ENCODE results near the gene ZNF598. TPM values are rescaled to one million over a fixed set of nuclear protein-coding genes. Genes with fewer than 3 reads are reported as not detected.
A peak's percentile ranks its signal among the peaks of the same experiment; 100 is the strongest.

The ZNF598 gene
- total RNA-seq, 1 experiment from 2014 or later = 49.0 TPM

DNA sequence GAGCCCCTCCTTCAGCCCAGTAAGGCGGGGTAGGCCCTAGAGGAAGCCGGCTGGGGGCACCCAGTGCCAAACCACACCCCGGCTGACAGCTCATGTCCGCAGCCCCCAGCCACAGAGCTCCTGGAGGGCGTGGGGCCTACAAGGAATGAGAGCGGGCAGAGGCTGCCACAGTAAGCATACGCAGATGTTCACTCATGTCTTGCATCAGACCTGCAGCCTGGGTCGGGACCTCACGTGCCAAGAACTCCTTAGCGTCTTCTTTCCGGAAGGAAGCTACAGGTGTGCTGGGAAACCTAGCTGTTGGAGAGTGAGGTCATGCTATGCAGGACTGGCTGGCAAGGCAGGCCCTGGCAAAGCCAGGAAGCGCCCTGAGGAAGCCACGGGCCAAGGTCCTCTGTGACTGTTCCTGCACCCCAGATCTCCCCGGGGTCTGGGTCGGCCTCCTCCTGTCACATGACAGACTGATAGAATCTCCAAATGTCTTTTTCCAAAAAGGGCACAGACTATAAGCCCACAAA, 1.6 kb downstream of the ZNF598 start:
- peak; percentile 58 for DNase-seq (ENCODE audit: low spot score)

DNA sequence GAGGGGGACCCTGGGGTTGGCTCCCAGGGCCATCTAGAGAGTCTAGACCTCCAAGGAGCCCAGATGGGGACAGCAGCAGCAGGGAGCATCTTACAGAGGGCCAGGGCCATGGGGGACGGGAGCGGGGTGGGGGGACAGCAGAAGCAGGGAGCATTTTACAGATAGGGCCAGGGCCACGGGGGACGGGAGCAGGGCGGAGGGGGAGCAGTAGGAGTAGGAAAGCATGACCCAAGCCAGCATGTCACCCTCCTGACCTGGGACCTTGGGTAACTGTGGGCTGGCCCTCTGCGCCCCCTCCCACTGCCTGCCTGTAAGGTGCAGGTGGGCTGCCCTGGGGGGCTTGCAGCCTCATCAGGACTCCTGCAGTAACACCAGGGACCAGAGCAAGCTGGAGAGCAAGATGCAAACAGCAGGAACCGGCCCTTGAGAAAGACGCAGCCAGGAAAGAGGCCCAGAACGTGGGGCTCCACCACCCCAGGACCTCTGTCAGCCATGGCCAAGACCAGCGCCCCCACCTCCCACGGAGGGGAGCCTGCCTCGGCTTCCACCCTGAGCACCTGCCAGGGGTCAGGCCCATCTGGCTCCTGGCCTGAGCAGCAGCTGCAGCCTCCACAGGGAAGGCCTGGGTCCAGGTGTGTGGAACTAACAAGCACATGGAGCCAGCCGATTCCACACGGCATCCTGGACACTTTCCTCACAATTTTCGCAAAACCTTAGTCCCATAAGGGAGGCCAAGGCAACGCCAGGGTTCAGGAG, 2.4 kb downstream of the ZNF598 start:
- DNase-seq (ENCODE audit: low spot score) = no peak

DNA sequence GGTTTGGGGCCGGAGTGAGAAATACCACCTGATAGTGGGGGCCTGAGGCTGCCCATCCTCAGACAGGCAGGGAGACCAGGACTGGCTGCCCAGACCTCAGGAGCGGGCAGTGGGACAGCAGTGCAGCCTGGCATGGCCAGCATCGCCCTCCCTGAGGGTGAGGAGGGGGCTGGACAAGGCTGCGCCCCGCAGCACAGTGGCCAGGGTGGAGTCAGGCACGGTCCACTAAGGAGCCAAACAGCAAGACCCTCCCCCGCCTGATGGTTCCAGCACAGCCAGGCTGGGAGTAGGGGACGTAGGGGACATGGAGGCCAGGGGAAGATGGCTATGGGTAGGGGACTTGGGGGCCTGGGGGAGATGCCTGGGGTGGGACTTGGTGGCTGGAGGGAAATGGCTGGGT, 3.3 kb downstream of the ZNF598 start:
- DNase-seq (ENCODE audit: low spot score) = no peak

GRCh38 chr16:2005646-2006045, 4.0 kb downstream of the ZNF598 start:
- no peak for DNase-seq (ENCODE audit: low spot score)

DNA sequence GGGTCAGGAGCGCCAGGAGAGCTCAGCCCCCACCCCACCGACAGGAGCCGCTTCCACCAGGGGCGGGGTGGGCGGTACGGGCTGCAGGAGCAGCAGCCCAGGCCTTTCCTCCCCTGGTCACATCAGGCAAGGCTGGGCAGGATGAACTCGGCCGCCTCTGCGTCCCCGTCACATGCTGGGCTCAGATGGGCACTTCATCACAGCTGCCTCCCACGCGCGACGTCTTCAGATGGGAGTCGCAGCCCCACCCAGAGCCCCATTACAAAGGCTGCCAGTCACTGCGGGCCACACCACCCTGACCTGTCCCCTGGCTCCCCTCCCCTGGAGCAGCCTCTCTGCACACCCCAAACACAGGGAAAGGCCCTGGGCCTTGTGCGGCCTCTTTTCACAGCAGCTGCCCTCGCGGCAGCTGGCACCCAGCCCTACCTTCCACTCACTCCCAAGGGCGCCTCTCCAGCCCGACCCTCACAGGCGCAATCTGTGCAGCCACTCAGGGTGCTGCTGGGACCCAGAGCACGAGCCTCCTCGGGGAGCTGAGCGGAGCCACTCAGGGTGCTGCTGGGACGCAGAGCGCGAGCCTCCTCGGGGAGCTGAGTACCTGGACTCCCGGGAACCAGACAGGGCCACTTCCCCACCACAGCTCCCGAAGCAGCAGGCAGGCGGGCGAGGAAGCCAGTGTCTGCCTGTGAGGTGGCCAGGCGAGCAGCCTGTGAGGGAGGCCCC, 4.7 kb downstream of the ZNF598 start:
- no peak for DNase-seq (ENCODE audit: low spot score)

DNA sequence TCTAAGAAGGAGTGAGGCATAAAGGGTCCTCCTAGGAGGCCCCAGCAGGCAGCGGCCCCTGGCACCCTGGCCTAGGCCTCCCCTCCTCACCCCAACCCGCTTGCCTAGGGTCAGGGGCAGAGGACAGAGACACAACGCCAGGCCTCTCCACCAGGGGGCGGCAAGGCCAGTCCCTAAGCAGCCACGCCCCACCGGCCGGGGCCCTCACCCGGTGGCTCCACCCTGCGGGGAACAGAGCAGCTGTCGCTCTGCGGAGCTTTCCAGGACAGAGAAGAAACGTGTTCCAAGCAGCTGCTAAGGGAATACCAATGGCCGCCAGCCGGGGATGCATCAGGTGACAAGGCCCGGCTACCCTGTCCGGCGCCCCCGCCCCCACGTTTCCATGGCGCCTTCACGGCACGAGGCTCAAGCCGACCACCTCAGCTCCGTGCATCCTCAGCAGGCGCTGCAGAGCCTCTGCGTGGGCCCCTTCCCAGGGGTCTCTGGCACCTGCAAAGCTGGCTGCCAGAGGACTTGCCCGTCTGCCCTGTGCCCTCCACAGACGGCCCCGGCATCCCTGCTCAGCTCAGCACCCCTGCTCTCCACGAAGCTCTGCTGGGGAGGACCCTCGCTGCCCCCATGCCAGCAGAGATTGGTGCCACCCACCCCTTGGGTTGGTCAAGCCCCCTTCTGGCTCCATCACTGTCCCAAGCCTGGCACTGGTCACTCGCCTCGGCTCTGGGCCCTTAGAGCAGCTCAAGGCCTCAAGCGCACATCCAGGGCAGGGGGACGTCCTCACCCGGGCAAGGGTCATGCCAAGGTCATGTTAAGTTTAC, 5.6 kb downstream of the ZNF598 start:
- DNase-seq (ENCODE audit: low spot score) = peak; percentile 95

- DNase-seq (ENCODE audit: low spot score) = no peak
Observed at GRCh38 chr16:2003231-2003826, 6.3 kb downstream of the ZNF598 start.

DNA sequence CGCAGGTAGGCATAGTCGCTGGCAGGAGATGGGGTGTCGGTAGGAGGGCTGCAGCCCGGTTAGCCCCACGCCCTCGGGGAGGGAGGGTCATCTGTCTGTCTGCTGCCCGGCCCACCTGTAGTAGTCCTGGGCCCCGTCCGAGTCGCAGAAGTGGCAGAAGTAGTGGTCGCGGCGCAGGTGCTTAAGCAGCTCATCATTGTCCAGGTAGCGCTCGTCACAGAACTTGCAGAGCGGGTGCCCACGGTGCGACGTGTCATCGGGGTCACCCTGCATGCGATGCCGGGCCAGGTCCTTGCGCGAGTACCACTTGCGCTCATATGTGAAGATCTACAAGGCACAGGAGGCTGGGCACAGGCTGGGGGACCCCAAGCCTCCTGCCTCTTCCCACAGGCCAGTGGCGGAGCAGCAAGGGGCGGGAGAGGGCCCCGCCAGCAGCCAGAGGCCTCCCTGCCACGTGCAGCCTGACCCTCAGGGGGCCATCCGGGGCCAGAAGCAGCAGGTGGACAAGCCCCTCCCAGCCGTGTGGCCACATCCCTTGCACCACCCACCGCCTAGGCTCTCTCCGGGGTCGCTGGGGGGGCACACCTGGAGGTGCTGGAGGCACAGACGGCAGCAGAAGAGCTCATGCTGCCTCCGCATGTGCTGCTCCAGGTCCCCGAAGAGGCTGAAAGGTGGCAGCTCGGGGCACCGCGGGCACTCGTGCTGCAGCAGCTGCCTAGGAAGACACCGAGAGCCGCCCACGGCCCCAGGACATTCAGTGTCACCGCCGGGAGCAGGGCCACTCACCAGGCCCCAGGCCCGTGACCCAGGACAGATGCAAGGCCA, 7.0 kb downstream of the ZNF598 start:
- DNase-seq (ENCODE audit: low spot score) = no peak

DNA sequence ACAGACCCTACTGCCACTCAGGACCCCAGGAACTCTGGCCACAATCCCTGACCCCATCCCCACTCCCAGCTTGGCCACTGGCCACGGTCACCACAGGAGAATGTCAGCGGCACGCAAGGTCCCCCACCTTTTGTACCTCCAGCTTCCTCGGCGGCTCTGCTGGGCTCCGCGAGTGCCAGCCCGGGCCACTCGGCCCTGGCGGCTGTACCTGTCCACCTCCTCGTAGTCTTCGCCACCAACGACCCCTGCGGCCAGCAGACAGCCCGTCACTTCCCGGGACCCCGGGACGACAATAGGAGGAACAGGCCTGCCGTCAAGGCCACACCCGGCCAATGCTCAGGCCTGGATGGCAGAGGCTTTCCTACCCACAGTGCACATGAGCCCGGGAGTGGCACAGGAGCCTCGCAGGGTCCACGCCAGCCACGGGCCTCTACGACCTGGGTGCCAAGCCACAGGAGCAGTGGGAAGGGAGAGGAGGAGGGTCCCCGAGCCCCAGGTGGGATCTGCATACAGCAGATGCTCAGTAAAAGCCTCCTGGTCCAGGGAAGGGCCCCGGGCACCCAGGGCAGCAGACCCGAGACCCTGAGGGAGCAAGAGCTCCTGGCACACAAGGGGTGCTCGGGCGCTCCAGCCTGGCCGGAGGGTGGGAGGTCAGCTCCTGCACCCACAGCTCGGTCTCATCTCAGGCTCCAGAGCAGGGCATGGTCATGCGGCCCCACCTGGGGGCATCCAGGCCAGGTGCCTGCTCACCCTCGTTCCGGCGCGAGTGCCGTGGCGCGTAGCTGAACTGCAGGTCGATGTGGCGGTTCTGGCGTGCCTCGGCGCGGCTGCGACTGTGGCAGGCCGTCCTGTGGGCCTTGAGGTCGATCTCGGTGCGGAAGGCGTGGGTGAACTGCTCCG, 7.9 kb downstream of the ZNF598 start:
- no peak for DNase-seq (ENCODE audit: low spot score)

GRCh38 chr16:2001035-2001434, 8.6 kb downstream of the ZNF598 start:
- DNase-seq (ENCODE audit: low spot score) = no peak

- no peak for DNase-seq (ENCODE audit: low spot score)
Observed at GRCh38 chr16:1999866-2000514, 9.6 kb downstream of the ZNF598 start.

DNA sequence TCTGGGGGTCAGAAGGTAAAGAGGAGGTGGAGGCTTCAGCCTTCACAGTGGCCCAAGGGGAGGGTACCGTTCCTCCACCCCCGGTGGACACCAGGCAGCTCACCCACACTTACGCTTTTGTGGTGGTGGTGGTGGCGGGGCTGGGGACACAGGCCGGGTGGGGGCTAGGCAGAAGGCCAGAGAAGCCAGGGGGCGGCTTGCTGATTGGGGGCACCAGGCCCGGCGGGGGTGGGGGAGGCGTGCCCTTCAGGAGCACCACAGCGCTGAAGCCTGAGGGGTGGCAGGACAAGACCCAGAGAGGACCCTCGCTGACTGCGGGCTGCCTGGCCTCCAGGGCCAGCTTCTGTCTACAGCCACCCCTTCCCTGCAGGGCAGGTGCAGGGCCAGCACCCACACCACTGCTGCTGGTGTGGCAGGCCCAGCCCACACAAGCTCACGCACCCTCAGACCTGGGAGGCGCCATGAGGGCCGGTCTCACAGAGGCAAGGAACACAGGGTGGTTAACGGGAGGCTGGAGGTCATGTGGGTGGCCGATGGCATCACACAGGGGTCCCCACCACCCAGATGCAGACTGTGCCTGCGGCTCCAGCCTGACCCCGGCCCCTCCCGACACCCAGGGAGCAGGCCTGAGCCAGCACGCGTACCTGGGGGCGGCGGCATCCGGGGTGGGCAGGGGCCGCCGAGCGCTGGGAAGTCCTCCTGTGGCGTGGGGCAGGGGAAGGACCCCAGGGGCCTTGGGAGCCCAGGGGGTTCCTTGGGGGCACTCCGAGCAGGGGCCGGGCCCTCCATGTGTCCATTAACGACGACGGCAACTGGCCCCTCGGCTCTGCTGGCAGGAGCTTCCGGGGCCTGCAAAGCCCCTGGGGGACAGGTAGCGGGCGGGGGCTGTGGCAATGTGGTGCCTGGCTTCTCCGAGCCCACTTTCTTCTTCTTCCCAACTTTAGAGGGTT, 10.5 kb downstream of the ZNF598 start:
- no peak for DNase-seq (ENCODE audit: low spot score)

- DNase-seq (ENCODE audit: low spot score) = no peak
Observed at GRCh38 chr16:1998360-1998835, 11.2 kb downstream of the ZNF598 start.

- DNase-seq (ENCODE audit: low spot score) = no peak
Observed at GRCh38 chr16:1997494-1998359, 11.9 kb downstream of the ZNF598 start.

DNA sequence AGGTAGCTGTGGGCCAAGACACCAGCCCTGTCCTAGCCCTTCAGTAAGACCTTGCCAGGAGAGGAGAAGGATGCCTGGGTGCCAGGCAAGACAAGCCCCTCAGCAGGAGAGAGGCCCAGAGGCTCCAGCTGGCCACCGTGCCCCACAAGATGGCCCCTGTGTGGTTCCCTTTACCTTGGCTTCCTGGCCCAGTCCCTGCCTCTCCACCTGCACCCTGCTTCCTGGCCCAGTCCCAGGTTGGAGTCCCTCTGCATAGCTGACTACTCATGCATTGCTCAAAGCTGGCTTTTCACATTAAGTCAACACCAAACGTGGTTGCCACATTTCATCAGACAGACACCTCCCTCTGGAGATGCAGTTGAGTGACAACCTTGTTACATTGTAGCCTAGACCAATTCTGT, 15.9 kb downstream of the ZNF598 start:
- DNase-seq (ENCODE audit: low spot score) = peak; percentile 33

- no peak for DNase-seq (ENCODE audit: low spot score)
Observed at GRCh38 chr16:1992704-1993317, 16.8 kb downstream of the ZNF598 start.

All from HT-29 (cell line).